ENCODE results near the gene PDHX.
A peak's percentile ranks its signal among the peaks of the same experiment; 100 is the strongest.
"Not testable (repeated sequence)": the region's sequence is repeated elsewhere in the genome, so short reads cannot be mapped to it uniquely, and the experiment has no call there.

PDHX gene

DNA sequence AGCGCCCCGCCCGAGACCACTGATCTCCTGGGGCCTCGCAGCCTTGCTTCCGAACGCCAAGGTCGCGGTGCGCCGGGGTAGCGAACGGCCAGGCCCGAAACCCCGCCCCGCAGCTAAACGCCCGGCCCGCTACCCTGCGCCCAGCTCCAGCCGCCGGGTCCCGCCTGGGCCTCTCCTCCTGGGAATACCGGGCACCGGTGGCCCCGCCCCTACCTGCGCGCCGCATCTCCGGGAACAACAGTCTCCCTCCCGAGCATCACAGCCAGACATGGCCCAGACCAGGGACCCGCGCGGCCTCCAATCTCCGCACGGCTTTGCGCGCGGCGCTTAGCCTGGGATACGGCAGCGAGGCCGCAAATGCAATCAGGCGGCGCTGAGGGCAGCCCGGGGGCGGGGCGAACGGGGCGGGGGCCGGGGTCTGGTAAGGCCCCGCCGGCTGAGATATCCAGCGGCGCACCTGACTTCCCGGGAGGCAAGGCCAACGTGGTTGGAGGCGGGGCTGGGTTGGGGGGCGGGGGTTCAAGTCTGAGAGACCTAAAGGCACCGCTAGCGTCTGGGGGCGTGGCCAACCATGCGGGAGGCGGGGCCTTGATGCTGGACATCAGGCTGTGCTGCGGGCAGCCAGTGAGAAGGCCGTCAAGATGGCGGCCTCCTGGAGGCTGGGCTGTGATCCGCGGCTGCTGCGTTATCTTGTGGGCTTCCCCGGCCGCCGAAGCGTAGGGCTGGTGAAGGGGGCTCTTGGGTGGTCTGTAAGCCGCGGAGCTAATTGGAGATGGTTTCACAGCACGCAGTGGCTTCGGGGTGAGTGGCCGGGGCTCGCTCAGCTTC lies at the start of gene PDHX, which contains the start of gene APIP:
TSS of gene PDHX (plus strand) at position 604 of the 828 bp plus-strand sequence. CDS start at position 642, 38 bp downstream.
TSS of gene APIP (minus strand) at position 365 of the 828 bp plus-strand sequence. CDS start at position 270, 95 bp downstream.
- peak; percentile 43 to 98 (median 93) for DNase-seq

DNA sequence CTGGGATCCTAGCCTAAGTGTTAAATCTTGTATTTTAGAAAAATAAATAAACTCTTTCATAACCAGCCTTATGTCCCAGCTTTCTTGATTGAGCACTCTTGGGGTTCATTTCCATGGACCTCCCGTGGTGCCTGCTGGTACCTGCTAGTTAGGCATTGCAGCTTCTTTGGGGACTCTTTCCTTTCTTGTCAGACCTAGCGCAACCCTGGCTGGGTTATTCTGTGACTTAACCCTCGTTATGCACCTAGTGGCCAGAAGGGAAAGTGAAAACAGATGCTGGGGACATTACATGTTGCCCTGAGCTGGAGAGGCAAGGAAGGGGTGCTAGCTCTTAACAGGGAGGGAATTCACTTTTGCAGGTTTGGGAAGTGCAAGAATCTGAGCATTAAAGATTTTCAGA lies 47.0 kb upstream of the PDHX start:
- DNase-seq = no peak

GRCh38 chr11:34870548-34871196 lies 45.7 kb upstream of the PDHX start:
- no peak for DNase-seq

- no peak for DNase-seq
Measured at GRCh38 chr11:34874202-34874601, 42.2 kb upstream of the PDHX start.

GRCh38 chr11:34877375-34877975 lies 38.9 kb upstream of the PDHX start:
- DNase-seq = no peak

- no peak for DNase-seq
Measured at GRCh38 chr11:34881900-34882299, 34.5 kb upstream of the PDHX start.

DNA sequence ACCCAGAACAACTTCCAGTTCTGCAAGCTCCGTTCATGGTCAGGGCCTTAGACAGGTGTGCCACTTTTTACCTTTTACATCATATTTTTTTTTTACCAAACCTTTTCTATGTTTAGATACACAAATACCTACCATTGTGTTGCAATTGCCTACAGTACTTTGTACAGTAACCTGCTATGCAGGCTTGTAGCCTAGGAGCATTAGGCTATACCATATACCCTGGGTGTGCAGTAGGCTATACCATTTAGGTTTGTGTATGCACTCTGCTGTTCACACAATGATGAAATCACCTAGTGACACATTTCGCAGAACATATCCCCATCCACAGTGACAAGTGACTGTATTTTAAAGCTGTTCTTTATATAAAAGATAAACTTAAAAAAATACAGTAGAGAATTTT lies 29.8 kb upstream of the PDHX start:
- no peak for DNase-seq

- no peak for DNase-seq
Measured at GRCh38 chr11:34887260-34887659, 29.2 kb upstream of the PDHX start.

GRCh38 chr11:34890089-34890488 lies 26.3 kb upstream of the PDHX start:
- DNase-seq = no peak

- peak in 1 of 56 donors; percentile 31 for DNase-seq
Measured at GRCh38 chr11:34890812-34891211, 25.6 kb upstream of the PDHX start.

GRCh38 chr11:34891611-34892010 lies 24.8 kb upstream of the PDHX start:
- no peak for DNase-seq

GRCh38 chr11:34893416-34893815 lies 23.0 kb upstream of the PDHX start:
- no peak for DNase-seq

DNA sequence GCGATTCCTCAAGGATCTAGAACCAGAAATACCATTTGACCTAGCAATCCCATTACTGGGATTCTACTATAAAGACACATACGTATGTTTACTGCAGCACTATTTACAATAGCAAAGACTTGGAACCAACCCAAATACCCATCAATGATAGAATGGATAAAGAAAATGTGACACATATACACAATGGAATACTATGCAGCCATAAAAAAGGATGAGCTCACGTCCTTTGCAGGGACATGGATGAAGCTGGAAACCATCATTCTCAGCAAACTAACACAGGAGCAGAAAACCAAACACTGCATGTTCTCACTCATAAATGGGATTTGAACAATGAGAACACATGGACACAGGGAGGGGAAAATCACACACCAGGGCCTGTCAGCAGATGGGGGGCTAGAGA lies 20.2 kb upstream of the PDHX start:
- DNase-seq = not testable (repeated sequence)

DNA sequence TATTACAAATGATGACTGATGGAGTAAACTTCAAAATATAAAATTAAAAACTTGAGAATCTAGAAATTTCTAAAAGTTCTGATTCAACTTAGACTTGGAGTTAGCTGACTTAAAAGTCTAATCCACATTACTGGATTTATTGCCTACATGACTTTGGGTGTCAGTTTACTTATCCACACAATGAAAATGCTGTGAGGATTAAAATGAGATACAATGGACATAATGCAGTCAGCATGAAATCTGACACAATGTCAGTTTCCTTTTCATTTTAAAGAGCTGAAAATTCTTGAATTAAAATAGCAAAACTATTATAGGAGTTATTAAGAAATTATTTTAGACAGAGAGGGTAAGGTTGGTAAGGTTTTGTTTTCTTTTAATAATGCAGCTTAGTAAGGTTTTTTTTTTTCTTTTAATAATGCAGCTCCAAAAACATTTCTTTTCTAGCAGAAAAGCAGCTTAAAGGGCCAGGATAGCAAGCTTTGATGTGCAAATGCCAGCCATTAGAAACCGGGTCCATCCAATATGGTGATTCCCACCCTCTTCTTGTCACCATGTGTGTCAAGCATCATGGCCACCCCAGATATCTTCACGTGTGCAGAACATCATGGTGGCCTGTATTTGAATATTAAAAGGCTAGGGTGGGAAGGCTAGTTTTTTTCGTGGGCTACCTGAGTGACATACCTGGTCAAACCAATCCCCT lies 19.1 kb upstream of the PDHX start:
- DNase-seq = no peak

GRCh38 chr11:34898474-34898873 lies 17.9 kb upstream of the PDHX start:
- no peak for DNase-seq

GRCh38 chr11:34899633-34900016 lies 16.8 kb upstream of the PDHX start:
- DNase-seq = no peak

- DNase-seq = no peak
Measured at GRCh38 chr11:34904421-34904955, 11.9 kb upstream of the PDHX start.

DNA sequence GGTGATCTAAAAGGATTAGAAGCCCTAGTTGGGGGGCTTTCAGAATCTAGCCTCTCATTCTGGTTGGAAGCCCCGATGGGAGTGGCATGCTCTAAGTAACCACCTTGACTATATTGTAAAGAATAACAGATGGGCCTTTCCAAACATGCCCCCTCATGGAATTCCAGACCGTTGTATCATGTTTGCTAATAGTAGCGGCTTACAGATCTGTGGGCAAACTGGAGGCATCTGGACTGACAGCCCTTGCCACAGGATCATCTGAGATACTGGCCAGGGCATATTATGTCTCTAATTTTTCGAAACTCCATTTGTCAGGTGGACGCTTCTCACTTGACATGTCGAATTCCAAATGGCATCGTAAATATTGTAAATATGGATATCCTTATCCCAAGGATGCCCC lies 10.8 kb upstream of the PDHX start:
- DNase-seq = no peak

DNA sequence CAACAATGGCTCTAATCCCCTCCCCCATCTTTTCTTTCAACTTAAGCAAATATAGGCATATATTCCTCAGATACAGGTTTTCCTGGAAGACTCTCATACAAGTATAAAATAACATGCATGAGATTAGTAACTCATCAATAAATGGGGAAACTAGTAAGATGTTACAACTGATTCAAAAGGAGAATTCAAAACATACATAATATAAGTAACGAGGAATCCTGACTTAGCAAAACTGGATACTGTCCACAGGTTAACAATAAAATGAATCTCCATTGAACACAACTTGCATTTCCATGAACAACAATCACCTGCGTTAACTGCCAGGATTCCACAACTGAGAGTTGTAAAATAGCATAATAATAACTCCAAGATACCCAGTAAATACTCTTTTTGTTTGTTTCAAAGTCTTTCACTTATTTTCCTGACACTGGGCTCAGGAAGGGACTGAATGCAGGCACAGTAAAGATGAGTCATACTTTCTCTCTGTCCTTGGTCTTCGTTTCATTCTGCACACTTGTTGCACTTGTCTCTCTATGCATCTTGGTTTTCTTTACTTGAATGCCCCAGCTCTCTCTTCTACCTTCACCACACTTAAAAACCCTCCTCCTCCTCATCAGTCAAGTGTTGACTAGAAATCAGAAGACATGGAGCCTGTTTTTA lies 8.4 kb upstream of the PDHX start:
- no peak for DNase-seq

GRCh38 chr11:34909415-34909814 lies 7.0 kb upstream of the PDHX start:
- no peak for DNase-seq

DNA sequence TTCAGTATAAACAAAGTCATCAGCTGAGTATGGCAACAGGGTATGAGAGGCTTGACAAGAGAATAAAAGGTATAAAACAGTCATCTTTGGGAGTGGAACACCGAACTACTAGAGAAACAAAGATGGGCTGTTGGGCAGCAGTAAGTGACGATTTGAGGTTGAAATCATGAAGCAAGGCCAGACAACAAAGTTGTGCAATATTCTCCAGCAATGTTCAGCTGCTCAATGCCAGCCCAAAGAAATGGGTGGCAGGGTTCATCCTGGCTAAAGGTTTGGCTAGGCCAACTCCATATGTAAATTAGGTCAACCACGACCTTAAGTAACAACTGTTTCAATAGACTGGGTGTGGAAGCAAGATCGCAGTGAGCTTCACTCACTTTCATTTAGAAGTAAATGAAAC lies 6.5 kb upstream of the PDHX start:
- no peak for DNase-seq
